ENCODE measurements around the gene C2orf76.

GRCh38 chr2:119383410-119384140, 16.9 kb upstream of the C2orf76 start:
- TF ChIP-seq CTCF (conservative IDR thresholded peaks at IDR 0.05; ENCODE audit: low read length) (no peak), EZH2phosphoT487 (IDR thresholded peaks at IDR 0.05; ENCODE audit: borderline replicate concordance) (no peak)
